NCI-H82 treated with DMSO at 0.1 percent for 48 hours (cell line): ENCODE measurements around the gene ZNF579.
"Not testable (repeated sequence)": the region's sequence is repeated elsewhere in the genome, so short reads cannot be mapped to it uniquely, and the experiment has no call there.

ENCODE experiments used
- DNase-seq: peaks from one replicate; lab custom pipeline; 2025; ENCODE audit not compliant: unreplicated experiment; lab: John Stamatoyannopoulos, UW

ZNF579 gene

GRCh38 chr19:55541091-55541490 lies 39.6 kb downstream of the ZNF579 start:
- DNase-seq: no peak

DNA sequence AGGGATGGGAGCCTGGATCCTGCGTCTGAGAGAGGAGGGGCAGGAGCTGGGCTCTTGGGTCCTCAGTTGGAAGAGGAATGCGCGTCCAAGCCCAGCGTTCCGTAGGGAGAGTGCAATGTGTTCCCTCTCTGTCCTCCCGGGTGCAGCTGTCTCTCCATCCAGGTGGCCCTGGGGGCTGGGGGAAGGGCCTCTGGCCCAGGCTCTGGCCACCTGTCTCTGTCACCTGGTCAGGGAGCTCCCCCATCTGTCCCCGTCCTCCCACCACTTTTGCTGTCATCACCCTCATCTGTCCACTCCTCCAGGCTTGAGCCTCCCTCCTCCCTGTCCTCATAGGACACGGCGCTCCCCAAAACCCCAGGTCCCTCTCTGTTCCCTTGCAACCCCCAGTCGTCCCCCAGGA lies 40.0 kb downstream of the ZNF579 start:
- DNase-seq: no peak

DNA sequence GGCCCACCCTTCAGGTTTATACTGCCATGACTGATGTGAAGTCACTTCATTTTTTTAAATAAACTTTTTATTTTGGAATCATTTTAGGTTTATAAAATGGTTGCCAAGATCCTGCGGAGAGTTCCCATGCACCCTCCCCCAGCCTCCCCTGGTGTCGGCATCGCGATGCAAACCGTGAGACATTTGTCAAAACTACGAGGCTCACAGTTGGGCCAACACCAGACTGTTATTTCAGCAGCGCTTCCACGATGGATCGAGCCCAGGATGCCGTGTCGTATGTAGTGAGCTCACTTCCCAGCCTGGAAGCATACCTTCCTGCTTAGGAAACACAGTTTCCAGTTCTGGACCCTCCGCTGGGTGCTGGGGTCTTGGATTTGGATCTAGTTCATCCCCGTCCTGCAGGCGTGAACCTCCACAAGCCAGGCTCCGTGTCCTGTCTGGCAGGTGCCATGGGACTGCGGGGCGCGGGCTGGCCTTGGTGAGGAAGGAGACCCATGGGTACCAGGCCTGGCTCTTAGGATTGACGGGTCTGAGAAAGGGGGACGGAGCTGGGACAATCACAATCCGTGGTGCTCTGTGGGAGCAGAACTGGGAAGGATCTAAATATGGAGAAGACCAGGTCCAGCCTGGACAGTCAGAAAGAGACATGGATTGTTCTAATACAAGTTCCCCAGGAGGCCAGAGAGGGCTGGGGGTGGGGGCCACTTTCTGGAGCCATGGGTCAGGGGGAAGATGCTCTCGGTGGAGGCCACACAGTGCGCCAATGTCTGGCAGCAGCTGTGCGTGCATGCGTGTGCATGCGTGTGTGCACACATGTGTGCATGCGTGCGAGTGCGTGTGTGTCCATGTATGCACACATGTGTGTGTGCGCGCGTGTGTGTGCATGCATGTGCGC lies 41.3 kb downstream of the ZNF579 start:
- no peak for DNase-seq

DNA sequence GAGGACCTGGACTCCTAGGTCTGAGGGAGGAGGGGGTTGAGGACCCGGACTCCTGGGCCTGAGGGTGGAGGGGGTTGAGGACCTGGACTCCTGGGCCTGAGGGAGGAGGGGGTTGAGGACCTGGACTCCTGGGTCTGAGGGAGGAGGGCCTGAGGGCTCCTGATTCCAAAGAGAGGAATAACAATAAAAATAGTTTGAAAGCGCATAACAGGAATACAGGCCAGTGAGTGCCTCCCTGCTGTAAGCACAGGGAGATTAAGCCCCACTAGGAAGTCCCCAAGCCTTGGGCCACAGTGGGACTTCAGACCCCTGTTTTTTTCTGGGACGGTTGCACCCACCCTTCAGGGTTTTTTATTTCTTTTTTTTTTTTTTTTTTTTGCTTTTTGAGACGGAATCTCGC lies 42.5 kb downstream of the ZNF579 start:
- DNase-seq: no peak

- DNase-seq: no peak
Measured at GRCh38 chr19:55537741-55538111, 42.9 kb downstream of the ZNF579 start.

- no peak for DNase-seq
Measured at GRCh38 chr19:55536951-55537740, 43.5 kb downstream of the ZNF579 start, which contains the start of gene SBK2. TSS of gene SBK2 (minus strand) at chr19:55537133. CDS start at chr19:55536294, 839 bp downstream.

GRCh38 chr19:55536366-55536765 lies 44.3 kb downstream of the ZNF579 start:
- DNase-seq: no peak

- no peak for DNase-seq
Measured at GRCh38 chr19:55535965-55536350, 44.7 kb downstream of the ZNF579 start.

DNA sequence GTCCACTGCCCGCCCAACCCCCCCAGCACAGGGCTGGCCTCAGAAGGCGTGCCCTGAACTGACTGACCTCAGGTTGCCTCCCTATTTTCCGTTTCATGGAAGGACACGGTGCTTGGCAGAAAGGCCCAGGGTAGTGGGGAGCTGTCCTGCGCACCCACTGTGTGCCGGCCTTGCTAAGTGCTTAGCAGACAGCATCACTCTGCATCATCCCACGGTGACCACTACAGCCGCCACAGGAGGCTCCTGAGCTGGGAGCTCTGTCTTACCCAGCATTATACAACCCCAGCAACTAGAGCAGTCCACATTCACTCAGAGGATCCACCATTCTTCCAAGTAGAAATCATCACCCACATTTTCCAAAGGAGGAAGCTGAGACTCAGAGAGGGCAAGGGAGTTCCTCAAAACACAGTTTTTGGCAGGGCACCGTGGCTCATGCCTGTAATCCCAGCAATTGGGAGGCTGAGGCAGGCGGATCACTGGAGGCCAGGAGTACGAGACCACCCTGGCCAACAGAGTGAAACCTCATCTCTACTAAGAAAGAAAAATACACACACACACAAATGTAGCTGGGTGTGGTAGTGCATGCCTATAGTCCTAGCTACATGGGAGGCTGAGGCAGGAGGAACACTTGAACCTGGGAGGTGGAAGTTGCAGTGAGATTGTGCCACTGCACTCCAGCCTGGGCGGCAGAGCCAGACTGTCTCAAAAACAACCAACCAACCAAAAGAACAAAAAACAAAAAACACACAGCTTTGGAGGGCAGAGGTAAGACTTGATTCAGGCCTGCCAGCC lies 45.3 kb downstream of the ZNF579 start:
- DNase-seq: no peak

DNA sequence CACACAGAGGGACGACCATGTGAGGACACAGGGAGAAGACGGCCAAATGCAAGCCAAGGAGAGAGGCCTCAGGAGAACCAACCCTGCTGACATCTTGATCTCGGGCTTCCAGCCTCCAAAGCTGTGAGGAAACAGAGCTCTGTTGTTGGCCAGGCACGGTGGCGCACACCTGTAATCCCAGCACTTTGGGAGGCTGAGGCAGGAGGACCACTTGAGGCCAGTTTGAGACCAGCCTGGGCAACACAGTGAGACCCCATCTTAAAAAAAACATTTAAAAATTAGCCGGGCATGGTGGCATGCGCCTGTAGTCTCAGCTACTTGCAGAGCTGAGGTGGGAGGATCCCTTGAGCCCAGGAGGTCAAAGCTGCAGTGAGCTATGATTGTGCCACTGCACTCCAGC lies 46.4 kb downstream of the ZNF579 start:
- DNase-seq: not testable (repeated sequence)

GRCh38 chr19:55530996-55531395 lies 49.7 kb downstream of the ZNF579 start:
- DNase-seq: no peak

- no peak for DNase-seq
Measured at GRCh38 chr19:55529636-55530234, 50.9 kb downstream of the ZNF579 start.

DNA sequence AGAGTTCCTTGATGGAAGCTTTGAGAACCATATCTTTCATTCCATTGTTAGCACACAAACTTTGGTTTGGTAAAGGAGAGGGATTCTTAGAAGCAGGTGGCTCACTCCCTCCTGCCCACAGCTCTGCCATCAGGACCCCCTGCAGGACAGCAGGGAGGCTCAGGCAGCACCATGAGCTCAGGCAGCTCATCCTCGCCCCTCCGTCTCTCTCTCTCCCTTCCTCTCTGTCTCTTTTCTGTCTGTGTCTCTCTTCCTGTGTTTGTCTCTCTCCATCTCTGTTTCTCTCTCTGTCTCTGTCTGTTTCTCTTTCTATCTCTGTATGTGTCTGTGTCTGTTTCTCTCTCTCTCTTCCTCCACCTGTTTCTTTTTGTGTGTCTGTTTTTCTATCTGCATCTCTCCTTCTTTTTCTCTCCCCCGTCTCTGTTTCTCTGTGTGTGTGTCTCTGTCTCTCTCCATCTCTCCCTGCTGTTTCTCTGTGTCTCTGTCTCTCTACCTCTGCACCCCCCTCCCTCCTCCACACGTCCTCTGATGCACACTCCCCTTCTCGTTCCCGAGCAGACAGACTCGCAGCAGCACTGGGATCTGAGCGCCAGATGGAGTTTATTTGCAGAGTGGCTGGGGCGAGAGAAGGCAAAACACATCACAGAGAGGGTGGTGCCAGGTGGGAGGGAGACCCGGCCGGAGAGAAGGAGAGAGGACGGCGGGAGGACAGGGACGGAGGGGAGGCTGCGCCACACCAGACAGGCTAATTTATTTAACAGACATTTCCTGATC lies 52.4 kb downstream of the ZNF579 start:
- peak; percentile 90 for DNase-seq

- no peak for DNase-seq
Measured at GRCh38 chr19:55527197-55528029, 53.2 kb downstream of the ZNF579 start.
